ENCODE data around the gene PRKCB. TPM values are rescaled to one million over a fixed set of nuclear protein-coding genes. Genes with fewer than 3 reads are reported as not detected.

PRKCB gene
- polyA plus RNA-seq, 3 donors: 57.4 to 87.4 (median 75.5) TPM

GRCh38 chr16:23969468-23970297, 133.9 kb downstream of the PRKCB start:
- H4K20me1 ChIP-seq (ENCODE audit: insufficient read depth, low read length): peaks cover 100% of the 10 kb centered on the region
- H3K4me2 ChIP-seq (replicated peaks; ENCODE audit: extremely low read depth, low read length, poor library complexity, severe bottlenecking): no peak overlapping the region
- Mint-ChIP-seq H3K27ac (peak overlapping the region in 2 of 7 donors; percentile 37 to 38), H3K9me3 (peaks cover 0 to 2% (median 0%) of the 10 kb centered on the region in 7 donors), H3K4me1 (peaks cover 29% of the 10 kb centered on the region), H3K36me3 (peaks cover 47 to 60% of the 10 kb centered on the region in 2 donors), H3K27me3 (ENCODE audit: low read depth in 3 of 3) (peaks cover 0 to 4% (median 2%) of the 10 kb centered on the region in 3 donors), H3K4me3 (no peak overlapping the region)
- peaks cover 19 to 22% of the 10 kb centered on the region in 2 donors for H3K4me1 ChIP-seq (ENCODE audit: control insufficient read depth in 1 of 2, insufficient read depth in 2 of 2, low read length in 2 of 2)
- no peak overlapping the region for H2AFZ ChIP-seq (ENCODE audit: insufficient read depth, low read depth, low read length, poor library complexity, severe bottlenecking)
- no peak for TF ChIP-seq CTCF (IDR thresholded peaks at IDR 0.05)
- H3K4me3 ChIP-seq (replicated peaks in 1 of 3; ENCODE audit: low read depth in 2 of 3, low read length in 3 of 3): no peak overlapping the region
- H3K9ac ChIP-seq (ENCODE audit: insufficient read depth, low read length, poor library complexity, severe bottlenecking): no peak overlapping the region
- no peaks in the 10 kb centered on the region for H3K9me3 ChIP-seq (replicated peaks in 1 of 2; ENCODE audit: control insufficient read depth in 1 of 2, insufficient read depth in 1 of 2, low read length in 2 of 2)
- peaks cover 13 to 50% of the 10 kb centered on the region in 2 donors for H3K36me3 ChIP-seq (replicated peaks in 1 of 2; ENCODE audit: control insufficient read depth in 1 of 2, insufficient read depth in 2 of 2, low read length in 2 of 2)
- no peak overlapping the region for H3K27ac ChIP-seq (ENCODE audit: low read depth in 1 of 2, low read length in 2 of 2)
- peaks cover 81% of the 10 kb centered on the region for H3K79me2 ChIP-seq (ENCODE audit: insufficient read depth, low read length)
- no peaks in the 10 kb centered on the region for H3K27me3 ChIP-seq (ENCODE audit: control insufficient read depth in 2 of 2, insufficient read depth in 2 of 2, low read length in 2 of 2)
- intact Hi-C loops (cut with micrococcal nuclease): loop anchor here in 1 of 2 donors (5.0 kb wide), 1 partner anchor 43 kb away; no protein-coding TSS in a partner anchor
- no CpG with 5 or more reads among the region's 6 CpGs for WGBS (ENCODE audit: insufficient coverage)
- DNase-seq: no peak

DNA sequence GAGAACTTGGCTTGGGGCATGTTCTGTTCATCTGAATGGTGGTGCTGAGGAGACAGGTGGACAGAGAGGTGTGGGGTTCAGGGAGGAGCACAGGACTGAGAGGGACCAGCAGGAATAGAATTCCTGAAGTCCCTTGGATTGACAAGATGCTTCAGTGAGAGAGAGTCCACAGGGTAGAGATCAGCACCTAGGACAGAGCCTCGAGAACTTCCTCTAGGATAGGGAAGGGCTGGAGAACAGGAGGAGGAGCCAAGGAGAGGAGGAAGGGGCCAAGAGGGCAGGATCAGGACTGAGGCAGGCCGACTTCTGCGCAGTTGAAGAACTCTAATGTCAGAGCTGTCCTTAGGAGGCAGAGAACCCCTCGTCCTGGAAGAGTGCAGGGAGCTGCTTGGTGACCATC, 138.4 kb downstream of the PRKCB start:
- peaks cover 100% of the 10 kb centered on the region for H4K20me1 ChIP-seq (ENCODE audit: insufficient read depth, low read length)
- H3K4me2 ChIP-seq (replicated peaks; ENCODE audit: extremely low read depth, low read length, poor library complexity, severe bottlenecking): no peak overlapping the region
- Mint-ChIP-seq H3K4me1 (peaks cover 16% of the 10 kb centered on the region), H3K27me3 (ENCODE audit: low read depth in 3 of 3) (peaks cover 0 to 2% (median 0%) of the 10 kb centered on the region in 3 donors), H3K27ac (peak overlapping the region in 2 of 7 donors; percentile 25 to 32), H3K9me3 (no peaks in the 10 kb centered on the region), H3K36me3 (peaks cover 48 to 59% of the 10 kb centered on the region in 2 donors), H3K4me3 (no peak overlapping the region)
- H3K4me3 ChIP-seq (replicated peaks in 1 of 3; ENCODE audit: low read depth in 2 of 3, low read length in 3 of 3): no peak overlapping the region
- H3K4me1 ChIP-seq (ENCODE audit: control insufficient read depth in 1 of 2, insufficient read depth in 2 of 2, low read length in 2 of 2): no peaks in the 10 kb centered on the region
- no peak for TF ChIP-seq CTCF (IDR thresholded peaks at IDR 0.05)
- H3K27ac ChIP-seq (ENCODE audit: low read depth in 1 of 2, low read length in 2 of 2): no peak overlapping the region
- H3K27me3 ChIP-seq (ENCODE audit: control insufficient read depth in 2 of 2, insufficient read depth in 2 of 2, low read length in 2 of 2): no peaks in the 10 kb centered on the region
- H2AFZ ChIP-seq (ENCODE audit: insufficient read depth, low read depth, low read length, poor library complexity, severe bottlenecking): no peak overlapping the region
- no peak overlapping the region for H3K9ac ChIP-seq (ENCODE audit: insufficient read depth, low read length, poor library complexity, severe bottlenecking)
- no peaks in the 10 kb centered on the region for H3K9me3 ChIP-seq (replicated peaks in 1 of 2; ENCODE audit: control insufficient read depth in 1 of 2, insufficient read depth in 1 of 2, low read length in 2 of 2)
- intact Hi-C loops (cut with micrococcal nuclease): no loop called here
- peaks cover 94% of the 10 kb centered on the region for H3K79me2 ChIP-seq (ENCODE audit: insufficient read depth, low read length)
- 93% methylated on average over 3 of the region's 4 CpGs for WGBS (ENCODE audit: insufficient coverage)
- no peak for DNase-seq
- H3K36me3 ChIP-seq (replicated peaks in 1 of 2; ENCODE audit: control insufficient read depth in 1 of 2, insufficient read depth in 2 of 2, low read length in 2 of 2): peaks cover 6 to 68% of the 10 kb centered on the region in 2 donors

Data from CD14-positive monocyte (primary cell).